Measurements from ENCODE around the gene ABCC5. TPM values are rescaled to one million over a fixed set of nuclear protein-coding genes. Genes with fewer than 3 reads are reported as not detected.

Gene ABCC5
- total RNA-seq, 1 donor from 2014 or later, result 67.5 TPM

DNA sequence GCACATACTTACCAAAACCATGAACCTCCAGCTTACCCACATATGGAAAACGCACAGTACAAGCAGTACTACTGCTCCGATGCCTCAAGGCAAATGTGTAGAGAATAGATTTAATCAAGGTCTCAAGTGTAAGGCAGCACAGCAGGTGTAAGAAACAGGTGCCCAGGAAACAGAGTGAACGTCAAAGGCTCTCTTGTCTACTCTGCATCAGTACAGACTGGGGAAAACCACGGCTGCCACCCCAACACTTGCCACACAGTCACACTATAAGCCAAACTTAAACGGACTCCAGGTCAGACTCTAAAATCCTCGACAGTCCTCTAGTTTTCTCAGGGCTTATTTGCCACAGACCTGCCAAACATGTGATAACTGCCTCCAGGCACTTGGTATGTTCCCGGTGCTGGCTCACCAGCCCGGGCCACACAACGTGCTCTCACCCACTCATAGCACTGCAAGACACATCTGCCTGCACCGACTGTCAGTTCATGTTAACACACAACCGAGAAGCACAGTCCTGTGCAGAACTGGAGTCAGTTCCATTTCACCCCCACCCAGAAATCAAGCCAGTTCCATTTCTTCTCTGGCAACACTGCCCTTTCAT, 30.6 kb downstream of the ABCC5 start:
- Histone ChIP-seq H3K36me3 (peaks cover 0 to 50% of the 10 kb centered on the region in 2 donors), H3K4me1 (no peaks in the 10 kb centered on the region), H3K9me3 (no peaks in the 10 kb centered on the region), H3K27me3 (no peaks in the 10 kb centered on the region), H3K27ac (no peak overlapping the region), H3K4me3 (no peak overlapping the region)
- TF ChIP-seq, protein P1, sequence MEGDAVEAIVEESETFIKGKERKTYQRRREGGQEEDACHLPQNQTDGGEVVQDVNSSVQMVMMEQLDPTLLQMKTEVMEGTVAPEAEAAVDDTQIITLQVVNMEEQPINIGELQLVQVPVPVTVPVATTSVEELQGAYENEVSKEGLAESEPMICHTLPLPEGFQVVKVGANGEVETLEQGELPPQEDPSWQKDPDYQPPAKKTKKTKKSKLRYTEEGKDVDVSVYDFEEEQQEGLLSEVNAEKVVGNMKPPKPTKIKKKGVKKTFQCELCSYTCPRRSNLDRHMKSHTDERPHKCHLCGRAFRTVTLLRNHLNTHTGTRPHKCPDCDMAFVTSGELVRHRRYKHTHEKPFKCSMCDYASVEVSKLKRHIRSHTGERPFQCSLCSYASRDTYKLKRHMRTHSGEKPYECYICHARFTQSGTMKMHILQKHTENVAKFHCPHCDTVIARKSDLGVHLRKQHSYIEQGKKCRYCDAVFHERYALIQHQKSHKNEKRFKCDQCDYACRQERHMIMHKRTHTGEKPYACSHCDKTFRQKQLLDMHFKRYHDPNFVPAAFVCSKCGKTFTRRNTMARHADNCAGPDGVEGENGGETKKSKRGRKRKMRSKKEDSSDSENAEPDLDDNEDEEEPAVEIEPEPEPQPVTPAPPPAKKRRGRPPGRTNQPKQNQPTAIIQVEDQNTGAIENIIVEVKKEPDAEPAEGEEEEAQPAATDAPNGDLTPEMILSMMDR (IDR thresholded peaks at IDR 0.05), result no peak
- TF ChIP-seq POLR2A (IDR thresholded peaks at IDR 0.05), result no peak
- no peak for TF ChIP-seq POLR2AphosphoS5 (IDR thresholded peaks at IDR 0.05; ENCODE audit: insufficient read depth in 1 of 2, low read depth in 1 of 2)
- intact Hi-C loops (cut with DNase I), result no loop called here
- DNase-seq (ENCODE audit: extremely low spot score in 2 of 2), result no peak

GRCh38 chr3:183984749-183985729, 32.6 kb downstream of the ABCC5 start:
- no peaks in the 10 kb centered on the region for H3K9me3 ChIP-seq
- no peak for DNase-seq (ENCODE audit: extremely low spot score in 2 of 2)
- TF ChIP-seq POLR2AphosphoS5 (IDR thresholded peaks at IDR 0.05; ENCODE audit: insufficient read depth in 1 of 2, low read depth in 1 of 2) (no peak), POLR2A (IDR thresholded peaks at IDR 0.05) (no peak)
- TF ChIP-seq, protein P1 (IDR thresholded peaks at IDR 0.05), result no peak
- H3K4me1 ChIP-seq, result no peaks in the 10 kb centered on the region
- no peaks in the 10 kb centered on the region for H3K27me3 ChIP-seq
- H3K4me3 ChIP-seq, result no peak overlapping the region
- peaks cover 0 to 52% of the 10 kb centered on the region in 2 donors for H3K36me3 ChIP-seq
- no peak overlapping the region for H3K27ac ChIP-seq
- intact Hi-C loops (cut with DNase I), result no loop called here

GRCh38 chr3:183984127-183984740, 33.5 kb downstream of the ABCC5 start:
- Histone ChIP-seq H3K9me3 (no peaks in the 10 kb centered on the region), H3K27ac (no peak overlapping the region), H3K4me3 (no peak overlapping the region), H3K27me3 (no peaks in the 10 kb centered on the region), H3K36me3 (peaks cover 0 to 52% of the 10 kb centered on the region in 2 donors), H3K4me1 (no peaks in the 10 kb centered on the region)
- TF ChIP-seq, protein P1 (IDR thresholded peaks at IDR 0.05), result no peak
- TF ChIP-seq POLR2A (IDR thresholded peaks at IDR 0.05) (no peak), POLR2AphosphoS5 (IDR thresholded peaks at IDR 0.05; ENCODE audit: insufficient read depth in 1 of 2, low read depth in 1 of 2) (no peak)
- DNase-seq (ENCODE audit: extremely low spot score in 2 of 2), result no peak
- intact Hi-C loops (cut with DNase I), result no loop called here

- peaks cover 0 to 33% of the 10 kb centered on the region in 2 donors for H3K36me3 ChIP-seq
- TF ChIP-seq, protein P1 (IDR thresholded peaks at IDR 0.05), result no peak
- no peak overlapping the region for H3K27ac ChIP-seq
- no peak overlapping the region for H3K4me3 ChIP-seq
- intact Hi-C loops (cut with DNase I), result no loop called here
- H3K4me1 ChIP-seq, result no peaks in the 10 kb centered on the region
- H3K9me3 ChIP-seq, result no peaks in the 10 kb centered on the region
- H3K27me3 ChIP-seq, result no peaks in the 10 kb centered on the region
- no peak for DNase-seq (ENCODE audit: extremely low spot score in 2 of 2)
Observed at GRCh38 chr3:183981990-183982644, 35.6 kb downstream of the ABCC5 start.

Measured in vagina (tissue), 2 donors.